HEK293T (cell line): ENCODE data around the gene TTC12.

Experiments
- CTCF ChIA-PET: fragments of 350-600 bp; formaldehyde crosslinking; extraction: SDS; loops from one replicate; lab custom pipeline; 2021; ENCODE audit warnings: antibody characterized with exemption, inconsistent platforms; lab: Yijun Ruan, JAX
- POLR2A ChIA-PET: fragments of 350-600 bp; formaldehyde crosslinking; extraction: SDS; loops from one replicate; lab custom pipeline; 2020; ENCODE audit warnings: antibody characterized with exemption, inconsistent platforms; lab: Yijun Ruan, JAX
- DNase-seq: peaks from one replicate; pipeline ENCODE4 v3.0.0; 2012; ENCODE audit warnings: mixed read lengths; ENCODE audit errors: extremely low spot score
- ARNT ChIP-seq: fragments of 450-650 bp; IDR thresholded peaks from 2 replicates; pipeline ENCODE4 v1.6.1; 2017; ENCODE audit warnings: mild to moderate bottlenecking
- BHLHE40 ChIP-seq: fragments of 450-650 bp; IDR thresholded peaks from 2 replicates; pipeline ENCODE4 v1.6.1; 2016; ENCODE audit warnings: mild to moderate bottlenecking, moderate library complexity, borderline replicate concordance
- CTBP1 ChIP-seq: fragments of 450-650 bp; IDR thresholded peaks from 2 replicates; pipeline ENCODE4 v1.6.1; 2016; ENCODE audit warnings: borderline replicate concordance
- ELF4 ChIP-seq: fragments of 450-650 bp; IDR thresholded peaks from 2 replicates; pipeline ENCODE4 v1.6.1; 2017; ENCODE audit warnings: antibody characterized with exemption
- FOXA1 ChIP-seq: fragments of 450-650 bp; IDR thresholded peaks from 2 replicates; pipeline ENCODE4 v1.6.1; 2016; ENCODE audit warnings: mild to moderate bottlenecking
- FOXK2 ChIP-seq: fragments of 450-650 bp; IDR thresholded peaks from 2 replicates; pipeline ENCODE4 v1.6.1; 2016; ENCODE audit warnings: mild to moderate bottlenecking
- FOXM1 ChIP-seq: fragments of 450-650 bp; IDR thresholded peaks from 2 replicates; pipeline ENCODE4 v1.6.1; 2017; ENCODE audit warnings: mild to moderate bottlenecking, borderline replicate concordance
- HDGF ChIP-seq: fragments of 450-650 bp; IDR thresholded peaks from 2 replicates; pipeline ENCODE4 v1.6.1; 2017; ENCODE audit warnings: antibody characterized with exemption, borderline replicate concordance
- L3MBTL2 ChIP-seq: fragments of 450-650 bp; conservative IDR thresholded peaks from 2 replicates; pipeline ENCODE4 v1.6.1; 2016; ENCODE audit warnings: mild to moderate bottlenecking
- LEF1 ChIP-seq: fragments of 450-650 bp; IDR thresholded peaks from 2 replicates; pipeline ENCODE4 v1.6.1; 2017; ENCODE audit warnings: mild to moderate bottlenecking, borderline replicate concordance
- NFRKB ChIP-seq: fragments of 450-650 bp; IDR thresholded peaks from 2 replicates; pipeline ENCODE4 v1.6.1; 2016; ENCODE audit warnings: mild to moderate bottlenecking, moderate library complexity
- SP1 ChIP-seq: fragments of 450-650 bp; IDR thresholded peaks from 2 replicates; pipeline ENCODE4 v1.6.1; 2017
- SUZ12 ChIP-seq: fragments of 450-650 bp; IDR thresholded peaks from 2 replicates; pipeline ENCODE4 v1.6.1; 2016; ENCODE audit warnings: mild to moderate bottlenecking
- TARDBP ChIP-seq: fragments of 450-650 bp; IDR thresholded peaks from 2 replicates; pipeline ENCODE4 v1.6.1; 2016
- ZNF384 ChIP-seq: fragments of 450-650 bp; IDR thresholded peaks from 2 replicates; pipeline ENCODE4 v1.6.1; 2016
- TF ChIP-seq, protein P1 (sequence below): fragments of 450-650 bp; IDR thresholded peaks from 2 replicates; pipeline ENCODE4 v1.6.1; 2016

TTC12 gene

DNA sequence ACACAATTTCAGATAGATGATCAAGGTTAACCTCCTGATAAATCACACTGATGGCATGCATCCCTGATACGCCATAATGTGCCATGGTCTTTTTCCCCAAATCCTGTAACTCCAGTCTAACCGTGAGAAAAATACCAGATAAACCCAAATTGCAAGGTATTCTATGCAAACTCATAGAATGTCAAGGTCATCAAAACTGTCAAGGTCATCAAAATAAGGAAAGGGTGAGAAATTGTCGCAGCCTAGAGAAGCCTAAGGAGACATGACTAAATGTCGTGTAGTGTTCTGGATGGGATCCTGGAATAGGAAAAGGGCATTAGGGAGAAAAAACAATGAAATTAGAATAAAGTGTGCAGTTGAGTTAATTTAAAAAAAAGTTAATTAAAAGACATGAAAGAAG is 4.7 kb downstream of the TTC12 start:
- ChIA-PET CTCF (interaction anchor here (0.7 kb wide), 1 partner anchor 587 kb away, joined by 4 read pairs; no protein-coding TSS in a partner anchor), POLR2A (no interaction called here)
- no peak for DNase-seq
- TF ChIP-seq NFRKB (no peak), HDGF (no peak), ZNF384 (no peak), SUZ12 (no peak), FOXK2 (no peak), TARDBP (no peak), SP1 (no peak), ARNT (no peak), FOXM1 (no peak), CTBP1 (no peak)
- TF ChIP-seq, protein P1, sequence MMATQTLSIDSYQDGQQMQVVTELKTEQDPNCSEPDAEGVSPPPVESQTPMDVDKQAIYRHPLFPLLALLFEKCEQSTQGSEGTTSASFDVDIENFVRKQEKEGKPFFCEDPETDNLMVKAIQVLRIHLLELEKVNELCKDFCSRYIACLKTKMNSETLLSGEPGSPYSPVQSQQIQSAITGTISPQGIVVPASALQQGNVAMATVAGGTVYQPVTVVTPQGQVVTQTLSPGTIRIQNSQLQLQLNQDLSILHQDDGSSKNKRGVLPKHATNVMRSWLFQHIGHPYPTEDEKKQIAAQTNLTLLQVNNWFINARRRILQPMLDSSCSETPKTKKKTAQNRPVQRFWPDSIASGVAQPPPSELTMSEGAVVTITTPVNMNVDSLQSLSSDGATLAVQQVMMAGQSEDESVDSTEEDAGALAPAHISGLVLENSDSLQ, result no peak

GRCh38 chr11:113322158-113322557 is 7.8 kb downstream of the TTC12 start:
- no peak for DNase-seq
- ChIA-PET POLR2A (no interaction called here), CTCF (no interaction called here)
- TF ChIP-seq LEF1 (no peak), FOXA1 (no peak), BHLHE40 (no peak), L3MBTL2 (no peak), ELF4 (no peak), FOXM1 (no peak), ARNT (no peak), FOXK2 (no peak), SUZ12 (no peak), HDGF (no peak), ZNF384 (no peak), SP1 (no peak), TARDBP (no peak), NFRKB (no peak)
- TF ChIP-seq, protein P1, result no peak

GRCh38 chr11:113324250-113324649 is 9.9 kb downstream of the TTC12 start:
- no peak for TF ChIP-seq L3MBTL2
- TF ChIP-seq, protein P1, result no peak
- TF ChIP-seq CTBP1, result no peak
- TF ChIP-seq ELF4, result no peak
- no peak for TF ChIP-seq ARNT
- DNase-seq, result no peak
- POLR2A ChIA-PET, result interaction anchor here (0.8 kb wide), 1 partner anchor 10 kb away, joined by 4 read pairs; the partner anchor contains the start of gene TTC12
- CTCF ChIA-PET, result no interaction called here

DNA sequence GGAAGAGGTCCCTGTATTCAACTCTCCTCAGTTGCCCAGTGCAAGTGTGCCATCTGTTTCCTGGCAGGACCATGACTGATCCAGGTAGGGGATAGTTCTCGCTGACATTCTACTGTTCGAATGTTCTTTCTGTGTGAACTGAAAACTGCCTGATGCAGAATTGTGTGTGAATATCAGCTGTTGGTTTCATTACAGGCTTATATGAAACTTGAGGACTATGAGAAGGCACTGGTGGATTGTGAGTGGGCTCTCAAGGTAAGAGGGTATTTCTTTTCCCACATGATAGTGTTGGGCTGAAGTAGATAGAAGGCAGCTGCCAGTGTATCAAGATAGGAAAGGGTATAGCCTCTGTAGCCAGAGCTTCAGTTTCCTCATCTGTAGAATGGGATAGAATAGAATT is 15.3 kb downstream of the TTC12 start:
- CTCF ChIA-PET, result no interaction called here
- POLR2A ChIA-PET, result no interaction called here
- no peak for DNase-seq
- no peak for TF ChIP-seq CTBP1
- no peak for TF ChIP-seq SP1

DNA sequence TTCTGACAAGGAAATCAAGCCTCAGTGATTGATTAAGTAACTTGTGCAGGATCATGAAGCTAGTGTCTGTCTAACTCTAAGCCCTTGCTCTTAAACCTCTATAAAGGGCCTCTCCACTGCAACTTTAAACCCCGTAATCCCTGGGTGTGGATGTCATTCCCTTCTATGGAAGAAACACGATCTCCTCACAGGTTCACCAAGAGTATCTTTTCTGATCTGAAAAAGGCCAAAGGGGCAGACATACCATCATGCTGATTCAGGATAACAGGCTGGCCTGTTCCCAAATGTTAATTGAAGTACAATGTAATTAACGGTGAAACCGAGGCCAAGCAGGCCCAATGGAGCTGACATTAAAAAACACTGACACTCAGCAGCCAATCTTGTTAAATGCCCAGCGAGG is 17.1 kb downstream of the TTC12 start:
- POLR2A ChIA-PET, result interaction anchor here (1.5 kb wide), 1 partner anchor 17 kb away, joined by 5 read pairs; the partner anchor contains the start of gene TTC12

GRCh38 chr11:113332023-113332422 is 17.6 kb downstream of the TTC12 start:
- no peak for TF ChIP-seq SUZ12
- no peak for TF ChIP-seq ELF4
- no peak for TF ChIP-seq L3MBTL2
- ChIA-PET POLR2A (interaction anchor here (1.5 kb wide), 1 partner anchor 18 kb away, joined by 5 read pairs; the partner anchor contains the start of gene TTC12), CTCF (interaction anchor here (1.1 kb wide), 1 partner anchor 9 kb away, joined by 3 read pairs; no protein-coding TSS in a partner anchor)
- no peak for DNase-seq

More for the DNA sequence above, 17.1 kb downstream of the TTC12 start:
- no peak for TF ChIP-seq FOXM1
- no peak for TF ChIP-seq HDGF
- no peak for DNase-seq
- CTCF ChIA-PET, result no interaction called here

- no peak for DNase-seq
- no peak for TF ChIP-seq FOXK2
- TF ChIP-seq L3MBTL2, result no peak
- no peak for TF ChIP-seq FOXM1
- TF ChIP-seq TARDBP, result no peak
- TF ChIP-seq HDGF, result no peak
- no peak for TF ChIP-seq ELF4
- no peak for TF ChIP-seq BHLHE40
- no peak for TF ChIP-seq ZNF384
- no peak for TF ChIP-seq NFRKB
- no peak for TF ChIP-seq FOXA1
- TF ChIP-seq SP1, result no peak
- TF ChIP-seq SUZ12, result no peak
- TF ChIP-seq, protein P1, result no peak
- no peak for TF ChIP-seq LEF1
- TF ChIP-seq ARNT, result no peak
- no peak for TF ChIP-seq CTBP1
- ChIA-PET CTCF (interaction anchor here (1.1 kb wide), 1 partner anchor 9 kb away, joined by 3 read pairs; no protein-coding TSS in a partner anchor), POLR2A (interaction anchor here (1.5 kb wide), 1 partner anchor 19 kb away, joined by 5 read pairs; the partner anchor contains the start of gene TTC12)
These were observed 18.4 kb downstream of the TTC12 start for GRCh38 chr11:113332638-113333329.
